GM23338 (cell line): ENCODE measurements around the gene KANK4. TPM values are rescaled to one million over a fixed set of nuclear protein-coding genes. Genes with fewer than 3 reads are reported as not detected.
"Not testable (repeated sequence)": the region's sequence is repeated elsewhere in the genome, so short reads cannot be mapped to it uniquely, and the experiment has no call there.

Experiments used
- ATAC-seq: fragments of 200-7000 bp; cut with Tn5 transposase; 3 replicates; pipeline ENCODE4 v1.9.1; 2020
- DNase-seq: peaks from one replicate; pipeline ENCODE4 v3.0.0-alpha.2; 2015; ENCODE audit warnings: low spot score
- H2AFZ ChIP-seq: fragments of 200-600 bp; sonication (generic); 2 replicates; pipeline ENCODE4 v1.8.0; 2016; ENCODE audit warnings: antibody characterized with exemption, mild to moderate bottlenecking, moderate library complexity
- H3F3A ChIP-seq: fragments of 200-600 bp; sonication (generic); replicated peaks from 2 replicates; pipeline ENCODE4 v1.8.0; 2017; ENCODE audit warnings: antibody characterized with exemption, mixed run types, low read depth
- H3K27ac ChIP-seq: fragments of 200-600 bp; sonication (generic); 2 replicates; pipeline ENCODE4 v1.6.1; 2016; ENCODE audit warnings: low read depth
- H3K27me3 ChIP-seq: fragments of 200-600 bp; sonication (generic); 2 replicates; pipeline ENCODE4 v1.8.0; 2016; ENCODE audit warnings: mild to moderate bottlenecking, mixed run types, moderate library complexity; ENCODE audit not compliant: insufficient read depth
- H3K36me3 ChIP-seq: fragments of 200-600 bp; sonication (generic); 2 replicates; pipeline ENCODE4 v1.8.0; 2016; ENCODE audit warnings: mild to moderate bottlenecking; ENCODE audit not compliant: insufficient read depth
- H3K4me1 ChIP-seq: fragments of 200-600 bp; sonication (generic); 2 replicates; pipeline ENCODE4 v1.8.0; 2016; ENCODE audit warnings: mild to moderate bottlenecking, moderate library complexity; ENCODE audit not compliant: insufficient read depth
- H3K4me2 ChIP-seq: fragments of 200-600 bp; sonication (generic); 2 replicates; pipeline ENCODE4 v1.7.1; 2017; ENCODE audit warnings: mixed run types
- H3K4me3 ChIP-seq: fragments of 200-600 bp; sonication (generic); 2 replicates; pipeline ENCODE4 v1.6.1; 2016; ENCODE audit warnings: mixed run types
- H3K79me2 ChIP-seq: fragments of 200-600 bp; sonication (generic); replicated peaks from 2 replicates; pipeline ENCODE4 v1.8.0; 2017; ENCODE audit warnings: mild to moderate bottlenecking; ENCODE audit not compliant: insufficient read depth
- H3K9me2 ChIP-seq: fragments of 200-600 bp; sonication (generic); 2 replicates; pipeline ENCODE4 v1.8.0; 2017; ENCODE audit not compliant: insufficient read depth
- H4K20me1 ChIP-seq: fragments of 200-600 bp; sonication (generic); replicated peaks from 2 replicates; pipeline ENCODE4 v1.8.0; 2017; ENCODE audit warnings: mild to moderate bottlenecking; ENCODE audit not compliant: insufficient read depth
- H3K27ac Mint-ChIP-seq: 2 replicates; pipeline ENCODE4 v1.8.0; 2020; ENCODE audit warnings: inconsistent platforms, mild to moderate bottlenecking, moderate library complexity, mixed read lengths
- H3K27me3 Mint-ChIP-seq: 3 replicates; pipeline ENCODE4 v1.8.0; 2022; ENCODE audit warnings: low read depth, mild to moderate bottlenecking, moderate library complexity, mixed read lengths, inconsistent platforms; ENCODE audit not compliant: insufficient read depth, poor library complexity
- H3K36me3 Mint-ChIP-seq: 3 replicates; pipeline ENCODE4 v1.8.0; 2021; ENCODE audit warnings: low read depth, mild to moderate bottlenecking, inconsistent platforms, moderate library complexity, mixed read lengths
- H3K4me1 Mint-ChIP-seq: 3 replicates; pipeline ENCODE4 v1.8.0; 2020; ENCODE audit warnings: mild to moderate bottlenecking, inconsistent platforms, mixed read lengths
- H3K4me3 Mint-ChIP-seq: 3 replicates; pipeline ENCODE4 v1.8.0; 2021; ENCODE audit warnings: moderate library complexity, mild to moderate bottlenecking, inconsistent platforms, mixed read lengths
- H3K9me3 Mint-ChIP-seq: 3 replicates; pipeline ENCODE4 v1.8.0; 2020; ENCODE audit warnings: moderate library complexity, mild to moderate bottlenecking, inconsistent platforms, mixed read lengths
- EZH2phosphoT487 ChIP-seq: fragments of 200-600 bp; sonication (generic); IDR thresholded peaks from one replicate; pipeline ENCODE4 v1.8.1; 2018; ENCODE audit warnings: antibody characterized with exemption; ENCODE audit not compliant: unreplicated experiment
- JUNB ChIP-seq: IDR thresholded peaks from one replicate; pipeline ENCODE4 v1.6.1; 2016; ENCODE audit warnings: antibody characterized with exemption; ENCODE audit not compliant: unreplicated experiment
- NANOG ChIP-seq: IDR thresholded peaks from 2 replicates; pipeline ENCODE4 v1.6.1; 2016; ENCODE audit warnings: antibody characterized with exemption, borderline replicate concordance
- ZNF114 ChIP-seq: fragments of 250-450 bp; sonication (Bioruptor Pico); IDR thresholded peaks from 2 replicates; pipeline ENCODE4 v1.5.0; 2020; ENCODE audit warnings: mild to moderate bottlenecking, moderate library complexity
- ZNF331 ChIP-seq: fragments of 250-450 bp; sonication (Bioruptor Pico); IDR thresholded peaks from 2 replicates; pipeline ENCODE4 v1.5.0; 2020; ENCODE audit warnings: low read depth, mild to moderate bottlenecking, moderate library complexity
- polyA plus RNA-seq: library from polyadenylated mRNA; unstranded; fragments of >200 nt; fragmentation: Nextera tagmentation; extraction: Ambion mirVana; gene quantifications from 2 replicates; pipeline ENCODE4 v1.2.1, GENCODE V29; 2016
- total RNA-seq: library from RNA; depleted of rRNA; stranded (reverse); fragments of >200 nt; shearing (Covaris generic); gene quantifications from 2 replicates; pipeline ENCODE4 v1.2.3, GENCODE V29; 2014
- TF ChIP-seq, protein P1 (sequence below): fragments of 250-450 bp; sonication (Bioruptor Pico); IDR thresholded peaks from 2 replicates; pipeline ENCODE4 v1.5.0; 2020; ENCODE audit warnings: mild to moderate bottlenecking, moderate library complexity

KANK4 gene
- total and polyA plus RNA-seq, 2 experiments from 2014 or later, result 0.31 to 0.42 TPM

GRCh38 chr1:62245201-62245600 lies 74.0 kb downstream of the KANK4 start:
- no peaks in the 10 kb centered on the region for H3K27me3 ChIP-seq
- Mint-ChIP-seq H3K9me3 (peaks cover 12% of the 10 kb centered on the region; the same call in 2 of the 3 replicates), H3K27me3 (peaks cover 5% of the 10 kb centered on the region), H3K4me3 (no peak overlapping the region), H3K27ac (no peak overlapping the region), H3K36me3 (peaks cover 10% of the 10 kb centered on the region), H3K4me1 (peaks cover 9% of the 10 kb centered on the region; the same call in 1 of the 3 replicates)
- DNase-seq (no peak), ATAC-seq (no peak)
- H3K9me2 ChIP-seq, result no peaks in the 10 kb centered on the region
- no peak overlapping the region for H3K4me3 ChIP-seq
- H2AFZ ChIP-seq, result no peak overlapping the region
- H3K4me1 ChIP-seq, result no peaks in the 10 kb centered on the region
- no peaks in the 10 kb centered on the region for H3K79me2 ChIP-seq
- no peaks in the 10 kb centered on the region for H4K20me1 ChIP-seq
- H3F3A ChIP-seq, result 0 out of 2 replicates have a peak, but pooled peaks cover 13% of the 10 kb centered on the region
- TF ChIP-seq NANOG, result no peak
- H3K27ac ChIP-seq, result no peak overlapping the region
- H3K36me3 ChIP-seq, result no peaks in the 10 kb centered on the region
- H3K4me2 ChIP-seq, result no peak overlapping the region; the same call in 1 of the 2 replicates

DNA sequence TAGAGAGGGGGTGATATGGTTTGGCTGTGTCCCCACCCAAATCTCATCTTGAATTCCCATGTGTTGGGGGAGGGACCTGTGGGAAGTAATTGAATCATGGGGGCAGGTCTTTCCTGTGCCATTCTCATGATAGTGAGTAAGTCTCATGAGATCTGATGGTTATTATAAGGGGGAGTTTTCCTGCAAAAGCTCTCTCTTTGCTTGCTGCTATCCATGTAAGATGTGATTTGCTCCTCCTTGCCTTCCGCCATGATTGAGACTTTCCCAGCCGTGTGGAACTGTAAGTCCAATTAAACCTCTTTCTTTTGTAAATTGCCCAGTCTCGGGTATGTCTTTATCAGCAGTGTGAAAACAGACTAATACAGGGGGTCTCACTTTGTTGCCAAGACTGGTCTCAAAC lies 74.9 kb downstream of the KANK4 start:
- not testable (repeated sequence) for H3K36me3 ChIP-seq, H3K27me3 ChIP-seq, H3K27ac Mint-ChIP-seq, H3K36me3 Mint-ChIP-seq, H3K4me3 ChIP-seq, H2AFZ ChIP-seq, H3K4me2 ChIP-seq, ATAC-seq, H3K9me2 ChIP-seq, H3K27me3 Mint-ChIP-seq, H3K79me2 ChIP-seq, H3K4me1 Mint-ChIP-seq, H3K27ac ChIP-seq, H3K4me3 Mint-ChIP-seq, H3K4me1 ChIP-seq, H4K20me1 ChIP-seq, DNase-seq
- H3K9me3 Mint-ChIP-seq, result peaks cover 12% of the 10 kb centered on the region; the same call in 2 of the 3 replicates
- 0 out of 2 replicates have a peak, but pooled peaks cover 13% of the 10 kb centered on the region for H3F3A ChIP-seq

DNA sequence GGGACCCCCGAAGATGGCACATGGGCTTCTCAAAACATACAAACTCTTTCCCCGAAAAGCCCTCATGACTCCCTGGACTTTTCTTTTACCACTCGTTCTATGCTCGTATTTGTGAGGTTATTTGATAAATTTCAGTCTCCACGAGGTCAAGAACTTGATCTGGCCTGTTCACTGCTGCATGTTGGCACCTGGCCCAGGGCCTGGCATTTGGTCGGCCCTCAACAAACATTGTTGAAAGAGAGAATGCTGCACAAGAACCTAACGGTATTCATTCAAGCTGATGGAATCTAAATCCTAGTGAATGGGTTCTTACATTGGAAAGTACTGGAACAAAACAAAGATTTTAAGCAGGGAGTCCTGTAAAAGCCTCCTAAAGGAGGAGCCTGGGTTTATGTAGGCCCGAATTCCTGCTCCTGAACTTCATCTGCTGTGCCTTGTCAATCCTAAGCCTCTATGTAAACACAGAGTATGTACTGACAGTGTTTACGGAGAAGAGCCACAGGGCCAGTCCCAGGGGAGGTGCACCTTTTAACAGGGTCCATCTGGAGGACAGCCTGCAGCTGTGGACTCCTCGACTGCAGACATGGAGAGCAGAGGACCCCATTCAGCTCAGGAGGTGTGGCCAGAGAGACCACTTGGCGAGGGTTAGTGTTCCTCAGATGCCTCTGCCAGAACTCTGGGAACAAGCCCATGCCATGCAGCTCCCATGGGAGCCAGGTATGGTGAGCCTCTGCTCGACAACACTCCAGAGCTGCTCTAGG lies 77.7 kb downstream of the KANK4 start:
- no peak for ATAC-seq
- Mint-ChIP-seq H3K36me3 (peaks cover 10% of the 10 kb centered on the region), H3K27ac (no peak overlapping the region)

More for the DNA sequence above, 77.7 kb downstream of the KANK4 start:
- peaks cover 7% of the 10 kb centered on the region for H3K27me3 Mint-ChIP-seq
- peaks cover 12% of the 10 kb centered on the region; the same call in 2 of the 3 replicates for H3K9me3 Mint-ChIP-seq
- Histone ChIP-seq H3K27ac (no peak overlapping the region), H4K20me1 (no peaks in the 10 kb centered on the region), H3K27me3 (no peaks in the 10 kb centered on the region), H3K4me3 (no peak overlapping the region), H3K79me2 (no peaks in the 10 kb centered on the region), H3K4me1 (peaks cover 11% of the 10 kb centered on the region), H3F3A (0 out of 2 replicates have a peak, but pooled peaks cover 7% of the 10 kb centered on the region), H3K9me2 (no peaks in the 10 kb centered on the region), H3K36me3 (no peaks in the 10 kb centered on the region), H3K4me2 (no peak overlapping the region), H2AFZ (peak overlapping the region; percentile 28; the same call in 1 of the 2 replicates)
- H3K4me3 Mint-ChIP-seq, result no peak overlapping the region
- no peak for DNase-seq
- TF ChIP-seq ZNF331, result no peak
- no peak for TF ChIP-seq JUNB
- TF ChIP-seq EZH2phosphoT487, result no peak
- TF ChIP-seq, protein P1, sequence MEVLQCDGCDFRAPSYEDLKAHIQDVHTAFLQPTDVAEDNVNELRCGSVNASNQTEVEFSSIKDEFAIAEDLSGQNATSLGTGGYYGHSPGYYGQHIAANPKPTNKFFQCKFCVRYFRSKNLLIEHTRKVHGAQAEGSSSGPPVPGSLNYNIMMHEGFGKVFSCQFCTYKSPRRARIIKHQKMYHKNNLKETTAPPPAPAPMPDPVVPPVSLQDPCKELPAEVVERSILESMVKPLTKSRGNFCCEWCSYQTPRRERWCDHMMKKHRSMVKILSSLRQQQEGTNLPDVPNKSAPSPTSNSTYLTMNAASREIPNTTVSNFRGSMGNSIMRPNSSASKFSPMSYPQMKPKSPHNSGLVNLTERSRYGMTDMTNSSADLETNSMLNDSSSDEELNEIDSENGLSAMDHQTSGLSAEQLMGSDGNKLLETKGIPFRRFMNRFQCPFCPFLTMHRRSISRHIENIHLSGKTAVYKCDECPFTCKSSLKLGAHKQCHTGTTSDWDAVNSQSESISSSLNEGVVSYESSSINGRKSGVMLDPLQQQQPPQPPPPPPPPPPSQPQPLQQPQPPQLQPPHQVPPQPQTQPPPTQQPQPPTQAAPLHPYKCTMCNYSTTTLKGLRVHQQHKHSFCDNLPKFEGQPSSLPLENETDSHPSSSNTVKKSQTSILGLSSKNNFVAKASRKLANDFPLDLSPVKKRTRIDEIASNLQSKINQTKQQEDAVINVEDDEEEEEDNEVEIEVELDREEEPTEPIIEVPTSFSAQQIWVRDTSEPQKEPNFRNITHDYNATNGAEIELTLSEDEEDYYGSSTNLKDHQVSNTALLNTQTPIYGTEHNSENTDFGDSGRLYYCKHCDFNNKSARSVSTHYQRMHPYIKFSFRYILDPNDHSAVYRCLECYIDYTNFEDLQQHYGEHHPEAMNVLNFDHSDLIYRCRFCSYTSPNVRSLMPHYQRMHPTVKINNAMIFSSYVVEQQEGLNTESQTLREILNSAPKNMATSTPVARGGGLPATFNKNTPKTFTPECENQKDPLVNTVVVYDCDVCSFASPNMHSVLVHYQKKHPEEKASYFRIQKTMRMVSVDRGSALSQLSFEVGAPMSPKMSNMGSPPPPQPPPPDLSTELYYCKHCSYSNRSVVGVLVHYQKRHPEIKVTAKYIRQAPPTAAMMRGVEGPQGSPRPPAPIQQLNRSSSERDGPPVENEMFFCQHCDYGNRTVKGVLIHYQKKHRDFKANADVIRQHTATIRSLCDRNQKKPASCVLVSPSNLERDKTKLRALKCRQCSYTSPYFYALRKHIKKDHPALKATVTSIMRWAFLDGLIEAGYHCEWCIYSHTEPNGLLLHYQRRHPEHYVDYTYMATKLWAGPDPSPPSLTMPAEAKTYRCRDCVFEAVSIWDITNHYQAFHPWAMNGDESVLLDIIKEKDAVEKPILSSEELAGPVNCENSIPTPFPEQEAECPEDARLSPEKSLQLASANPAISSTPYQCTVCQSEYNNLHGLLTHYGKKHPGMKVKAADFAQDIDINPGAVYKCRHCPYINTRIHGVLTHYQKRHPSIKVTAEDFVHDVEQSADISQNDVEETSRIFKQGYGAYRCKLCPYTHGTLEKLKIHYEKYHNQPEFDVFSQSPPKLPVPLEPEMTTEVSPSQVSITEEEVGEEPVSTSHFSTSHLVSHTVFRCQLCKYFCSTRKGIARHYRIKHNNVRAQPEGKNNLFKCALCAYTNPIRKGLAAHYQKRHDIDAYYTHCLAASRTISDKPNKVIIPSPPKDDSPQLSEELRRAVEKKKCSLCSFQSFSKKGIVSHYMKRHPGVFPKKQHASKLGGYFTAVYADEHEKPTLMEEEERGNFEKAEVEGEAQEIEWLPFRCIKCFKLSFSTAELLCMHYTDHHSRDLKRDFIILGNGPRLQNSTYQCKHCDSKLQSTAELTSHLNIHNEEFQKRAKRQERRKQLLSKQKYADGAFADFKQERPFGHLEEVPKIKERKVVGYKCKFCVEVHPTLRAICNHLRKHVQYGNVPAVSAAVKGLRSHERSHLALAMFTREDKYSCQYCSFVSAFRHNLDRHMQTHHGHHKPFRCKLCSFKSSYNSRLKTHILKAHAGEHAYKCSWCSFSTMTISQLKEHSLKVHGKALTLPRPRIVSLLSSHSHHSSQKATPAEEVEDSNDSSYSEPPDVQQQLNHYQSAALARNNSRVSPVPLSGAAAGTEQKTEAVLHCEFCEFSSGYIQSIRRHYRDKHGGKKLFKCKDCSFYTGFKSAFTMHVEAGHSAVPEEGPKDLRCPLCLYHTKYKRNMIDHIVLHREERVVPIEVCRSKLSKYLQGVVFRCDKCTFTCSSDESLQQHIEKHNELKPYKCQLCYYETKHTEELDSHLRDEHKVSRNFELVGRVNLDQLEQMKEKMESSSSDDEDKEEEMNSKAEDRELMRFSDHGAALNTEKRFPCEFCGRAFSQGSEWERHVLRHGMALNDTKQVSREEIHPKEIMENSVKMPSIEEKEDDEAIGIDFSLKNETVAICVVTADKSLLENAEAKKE (CRISPR knock-in tag), result no peak
- no peak for TF ChIP-seq NANOG
- TF ChIP-seq ZNF114 (CRISPR knock-in tag), result no peak
- H3K4me1 Mint-ChIP-seq, result peaks cover 23% of the 10 kb centered on the region
